ENCODE results near the gene KCTD2.
A peak's percentile ranks its signal among the peaks of the same experiment; 100 is the strongest.

The KCTD2 gene

GRCh38 chr17:75103601-75104554 is 56.9 kb downstream of the KCTD2 start:
- DNase-seq: no peak

GRCh38 chr17:75105126-75106080 is 58.4 kb downstream of the KCTD2 start:
- peak; percentile 66 for DNase-seq

- no peak for DNase-seq
Measured at GRCh38 chr17:75108193-75108592, 61.2 kb downstream of the KCTD2 start.

- DNase-seq: no peak
Measured at GRCh38 chr17:75109046-75109406, 62.0 kb downstream of the KCTD2 start.

GRCh38 chr17:75109407-75110233 is 62.6 kb downstream of the KCTD2 start, which contains the start of gene ARMC7:
Gene ARMC7, plus strand, starts transcription at chr17:75109969. Its CDS starts 320 bp downstream, at chr17:75110289.
- DNase-seq: peak; percentile 42

- DNase-seq: no peak
Measured at GRCh38 chr17:75110234-75110937, 63.4 kb downstream of the KCTD2 start.

GRCh38 chr17:75111777-75112335 is 64.8 kb downstream of the KCTD2 start:
- no peak for DNase-seq

GRCh38 chr17:75113798-75114551 is 67.0 kb downstream of the KCTD2 start:
- DNase-seq: peak; percentile 60

- no peak for DNase-seq
Measured at GRCh38 chr17:75114552-75115314, 67.7 kb downstream of the KCTD2 start.
